Stimulated activated CD4-positive, alpha-beta T cell treated with anti-CD3 and anti-CD28 coated beads, Interleukin-4, amount 100 ng/mL, for 24 hours (primary cell): ENCODE results near the gene SPRING1.

ENCODE experiments used
- DNase-seq: peaks from one replicate; pipeline ENCODE4 v3.0.0-alpha.2; 2020

The SPRING1 gene

DNA sequence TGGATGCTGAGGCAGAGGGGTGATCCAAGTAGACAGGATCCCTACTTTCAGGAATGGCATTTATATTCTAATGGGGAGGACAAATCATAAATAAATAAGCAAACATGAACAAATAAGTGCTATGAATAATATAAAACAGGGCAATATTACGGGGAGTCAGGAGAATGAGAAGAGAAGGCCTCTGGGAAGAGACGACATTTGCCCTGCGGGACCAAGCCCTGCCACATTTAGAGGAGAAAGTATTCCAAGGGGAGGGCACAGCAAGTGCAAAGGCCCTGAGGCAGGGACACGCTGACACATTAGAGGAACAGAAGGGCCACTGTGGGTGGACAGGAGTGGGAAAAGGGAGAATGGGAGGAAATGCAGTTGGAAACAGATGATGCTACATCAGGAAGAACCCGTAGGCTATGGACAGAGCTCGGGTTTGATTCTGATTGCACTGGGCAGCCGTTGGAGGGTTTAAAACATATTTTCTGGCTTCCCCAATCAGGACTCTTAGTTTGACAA, 1.6 kb upstream of the SPRING1 start:
- no peak for DNase-seq

DNA sequence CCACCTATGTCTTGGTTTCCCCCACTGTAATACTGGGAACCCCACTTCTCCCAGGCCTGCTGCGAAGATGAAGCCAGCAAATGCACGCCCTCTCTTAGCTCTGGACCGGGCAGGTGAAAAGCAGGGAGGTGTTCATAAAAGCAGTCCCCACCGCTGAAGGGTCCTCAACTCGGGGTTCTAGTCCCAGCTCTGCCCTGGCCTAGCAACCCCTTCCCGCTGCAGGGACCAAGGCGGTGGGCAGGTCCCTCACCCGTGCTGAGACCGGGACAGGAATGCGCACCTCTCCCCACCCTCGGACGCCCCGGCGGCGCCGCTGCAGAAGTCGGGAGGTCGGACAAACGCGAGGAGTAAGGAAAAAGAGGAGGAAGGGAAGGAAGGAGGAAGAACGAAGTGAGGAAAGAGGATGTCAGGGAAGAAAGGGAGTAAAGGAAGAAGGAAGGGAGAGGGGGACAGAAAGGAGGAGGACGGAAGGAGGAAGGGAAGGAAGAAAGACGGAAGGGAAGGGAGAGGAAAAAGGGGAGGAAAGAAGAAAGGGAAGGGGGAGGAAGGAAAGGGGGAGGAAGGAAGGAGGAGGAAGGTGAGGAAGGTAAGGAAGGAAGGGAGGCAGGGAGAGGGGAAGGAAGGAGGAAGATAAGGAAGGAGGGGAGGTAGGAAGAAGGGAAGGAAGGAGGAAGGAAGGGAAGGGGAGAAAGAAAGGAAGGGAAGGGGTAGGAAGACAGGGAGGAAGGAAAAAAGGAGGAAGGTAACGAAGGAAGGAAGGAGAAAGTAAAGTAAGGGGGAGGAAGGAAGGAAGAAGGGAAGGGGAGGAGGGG, 701 bp downstream of the SPRING1 start:
- DNase-seq: no peak

DNA sequence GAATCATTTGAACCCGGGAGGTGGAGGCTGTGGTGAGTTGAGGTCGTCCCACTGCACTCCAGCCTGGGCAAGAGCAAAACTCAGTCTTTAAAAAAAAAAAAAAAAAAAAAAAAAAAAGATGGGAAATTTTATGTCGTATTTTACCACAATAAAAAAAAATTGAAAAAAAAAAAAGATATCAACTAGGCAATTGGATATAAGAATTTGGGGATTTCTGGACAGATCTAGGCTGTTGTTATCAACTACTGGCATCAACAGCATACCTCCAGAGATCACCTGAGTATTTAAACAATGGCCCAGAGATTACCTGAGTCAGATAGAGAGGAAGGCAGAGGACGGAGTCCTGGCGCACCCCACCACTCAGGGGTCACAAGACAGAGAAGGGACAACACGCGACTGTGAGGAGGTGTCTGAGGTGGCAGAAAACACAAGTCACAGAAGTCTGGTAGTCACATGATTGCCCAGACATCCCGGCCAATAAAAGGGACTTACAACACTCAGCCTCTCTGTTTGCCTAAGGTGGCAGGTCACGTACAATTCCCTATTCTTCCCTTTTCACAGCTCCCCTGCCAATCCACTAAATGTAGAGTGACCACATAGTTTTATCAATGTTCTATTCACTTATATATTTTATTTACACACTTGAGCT, 1.8 kb downstream of the SPRING1 start:
- no peak for DNase-seq

DNA sequence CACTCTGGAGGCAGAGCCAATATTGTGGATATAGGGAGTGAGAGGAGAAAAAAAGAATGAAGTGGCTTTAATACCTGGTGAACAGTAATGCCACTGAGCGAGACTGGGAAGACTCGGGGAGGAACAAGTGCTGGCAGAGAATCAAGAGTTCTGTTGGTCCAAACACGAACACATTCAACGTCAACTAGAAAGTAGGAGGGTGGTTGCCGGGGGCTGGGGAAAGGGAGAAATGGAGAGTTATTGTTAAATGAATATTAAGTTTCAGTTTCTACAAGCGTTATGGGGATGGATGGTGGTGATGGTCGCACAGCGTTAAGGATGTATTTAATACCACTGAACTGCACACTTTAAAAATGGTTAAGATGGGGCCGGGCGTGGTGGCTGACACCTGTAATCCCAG, 2.8 kb downstream of the SPRING1 start:
- no peak for DNase-seq

DNA sequence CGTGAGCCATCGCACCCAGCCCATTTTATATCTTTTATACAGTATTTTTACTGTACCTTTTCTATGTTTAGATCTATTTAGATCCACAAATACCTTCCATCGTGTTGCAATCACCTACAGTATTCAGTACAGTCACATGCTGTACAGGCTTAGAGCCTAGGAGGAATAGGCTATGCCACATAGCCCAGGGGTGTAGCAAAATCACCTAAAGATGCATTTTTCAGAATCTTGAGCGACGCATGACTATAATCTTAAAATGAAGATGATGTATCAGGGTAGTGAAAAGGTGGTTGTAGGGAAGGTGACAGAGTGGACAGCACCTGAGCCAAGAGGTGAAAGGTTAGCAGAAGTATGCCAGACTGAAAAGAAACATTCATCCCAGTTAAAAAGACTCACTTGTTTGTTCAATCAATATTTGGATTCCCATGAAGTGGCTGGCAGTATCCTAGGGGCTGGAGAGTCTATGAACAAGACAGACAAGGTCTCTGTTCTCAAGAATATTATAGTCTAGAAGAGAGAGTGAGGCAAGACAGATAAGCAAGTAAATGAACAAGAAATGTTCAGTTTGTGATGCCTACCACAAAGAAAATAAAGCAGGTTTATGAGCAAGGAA, 3.6 kb downstream of the SPRING1 start:
- DNase-seq: no peak

DNA sequence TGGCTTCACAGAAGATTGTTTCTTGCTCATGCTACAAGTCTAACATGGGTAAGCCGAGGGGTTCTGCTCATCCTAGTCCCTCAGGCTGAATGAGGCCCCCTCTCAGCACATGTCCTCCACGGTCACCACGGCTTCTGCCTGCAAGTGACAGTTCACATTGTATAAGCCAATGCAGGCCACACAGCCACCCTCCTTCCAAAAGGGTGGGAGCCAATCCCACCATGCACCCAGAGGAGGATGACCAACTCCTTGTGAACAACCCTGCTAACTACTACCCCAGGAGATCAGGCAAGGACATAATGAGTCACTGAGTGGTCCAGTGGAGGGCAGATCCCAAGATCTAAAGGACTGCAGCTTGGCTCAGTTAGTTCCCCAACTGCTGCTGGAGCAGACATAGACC, 6.1 kb downstream of the SPRING1 start:
- no peak for DNase-seq

DNA sequence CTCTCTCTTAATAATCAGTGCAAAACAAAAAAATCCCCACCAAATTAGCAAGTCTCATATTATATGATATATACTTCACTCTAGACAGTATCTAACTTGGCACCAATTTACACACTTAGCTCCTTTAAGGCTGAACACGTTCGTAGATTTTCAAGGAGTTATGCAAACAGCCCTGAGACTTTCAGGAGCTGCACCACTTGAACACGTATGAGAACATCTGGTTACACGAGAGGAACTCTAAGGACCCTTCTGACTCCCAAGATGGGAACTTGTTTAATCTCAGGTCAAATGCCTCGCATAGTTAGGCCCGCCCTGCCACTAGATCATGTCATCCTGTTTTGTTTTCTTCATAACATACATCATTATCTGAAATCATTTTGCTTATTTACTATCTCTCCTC, 10.0 kb downstream of the SPRING1 start:
- no peak for DNase-seq

DNA sequence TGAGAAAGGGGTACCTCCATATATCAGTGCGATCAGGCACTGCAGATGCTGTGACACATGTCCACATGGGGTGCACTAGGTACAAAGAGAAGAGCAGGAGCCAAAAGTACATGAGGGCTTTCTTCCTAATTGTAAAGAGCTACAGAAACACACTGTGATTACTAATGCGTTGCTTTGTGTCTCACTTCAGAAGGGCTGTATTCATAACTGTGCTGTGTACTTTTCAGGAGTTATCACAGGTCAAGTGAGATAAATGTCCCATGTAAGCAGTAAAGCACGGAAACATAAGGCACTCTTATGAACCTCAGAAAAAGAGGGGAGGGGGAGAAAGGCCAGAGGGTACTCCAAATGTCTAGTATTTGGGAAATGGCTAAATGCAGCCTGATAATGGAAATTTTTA, 10.6 kb downstream of the SPRING1 start:
- no peak for DNase-seq

DNA sequence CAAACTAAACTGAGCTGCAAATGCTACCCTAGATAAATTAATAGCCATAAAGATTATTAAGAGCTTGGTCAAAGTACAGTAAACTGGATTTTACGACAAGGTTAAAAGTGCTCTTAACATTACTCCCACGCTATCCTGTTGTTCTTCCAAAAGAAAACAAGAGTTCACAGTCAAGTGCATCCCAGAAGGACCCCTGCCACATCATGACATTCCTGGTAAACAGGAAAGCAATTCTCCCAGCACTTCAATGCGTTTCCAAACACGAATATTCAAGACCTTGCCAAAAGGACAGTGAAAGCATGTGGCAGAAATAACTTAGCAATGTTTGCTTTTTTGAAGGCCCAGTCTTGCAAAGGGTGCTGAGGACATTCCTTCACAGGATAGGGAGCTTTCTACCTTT, 11.2 kb downstream of the SPRING1 start:
- DNase-seq: no peak

DNA sequence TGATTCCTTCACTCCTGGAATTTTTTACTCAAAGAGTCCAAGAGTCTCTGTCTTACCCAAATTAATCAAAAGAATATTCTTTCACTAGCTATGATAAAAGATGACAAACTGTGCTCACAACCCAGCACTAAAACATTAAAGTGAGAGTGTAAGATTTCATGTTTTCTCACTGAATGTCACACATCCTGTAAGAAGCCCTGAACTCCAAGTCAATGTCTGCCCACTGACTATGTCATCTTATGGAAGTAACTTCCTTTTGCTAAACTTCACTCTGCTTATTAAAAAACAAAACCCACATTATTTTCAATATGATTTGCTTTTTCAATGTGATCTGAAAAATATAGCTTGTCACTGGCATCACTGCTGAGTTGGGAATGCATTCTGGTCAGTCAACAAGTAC, 15.6 kb downstream of the SPRING1 start:
- no peak for DNase-seq

DNA sequence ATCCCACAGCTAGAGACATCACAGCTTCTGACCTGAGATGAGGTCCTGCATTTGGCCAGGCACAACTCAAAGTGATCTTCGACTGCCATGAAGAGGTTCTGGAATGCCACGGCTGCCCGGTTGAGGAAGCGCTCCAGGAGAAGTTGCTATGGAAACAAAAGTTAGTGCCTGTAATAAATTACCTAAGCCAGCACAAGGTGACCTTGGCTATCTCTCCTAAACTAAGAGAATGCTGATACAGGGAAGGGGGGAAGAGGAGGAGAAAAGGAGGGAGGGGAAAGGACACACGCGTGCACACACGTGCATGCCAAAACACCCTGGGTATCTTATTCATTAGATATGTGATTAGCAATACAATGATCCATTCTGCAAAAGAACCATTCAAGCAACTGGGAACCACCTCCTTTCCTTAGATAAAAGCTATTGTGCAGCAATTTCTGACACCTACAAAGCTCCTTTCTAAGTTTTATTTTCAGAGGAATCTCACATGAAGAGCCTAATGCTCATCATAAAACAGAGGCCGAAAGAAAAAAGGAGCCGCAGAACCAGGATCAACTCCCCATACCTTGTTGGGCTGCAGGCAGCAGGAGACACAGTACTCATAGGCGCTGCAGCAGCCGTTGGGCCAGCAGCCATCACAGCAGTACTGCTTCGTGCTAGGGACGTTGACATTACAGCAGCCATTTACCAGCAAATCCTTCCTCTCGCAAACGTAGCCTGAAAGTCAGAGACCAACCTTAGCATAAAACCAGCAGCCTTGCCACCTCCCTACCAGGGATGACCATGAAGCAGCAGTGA, 17.9 kb downstream of the SPRING1 start:
- DNase-seq: no peak

DNA sequence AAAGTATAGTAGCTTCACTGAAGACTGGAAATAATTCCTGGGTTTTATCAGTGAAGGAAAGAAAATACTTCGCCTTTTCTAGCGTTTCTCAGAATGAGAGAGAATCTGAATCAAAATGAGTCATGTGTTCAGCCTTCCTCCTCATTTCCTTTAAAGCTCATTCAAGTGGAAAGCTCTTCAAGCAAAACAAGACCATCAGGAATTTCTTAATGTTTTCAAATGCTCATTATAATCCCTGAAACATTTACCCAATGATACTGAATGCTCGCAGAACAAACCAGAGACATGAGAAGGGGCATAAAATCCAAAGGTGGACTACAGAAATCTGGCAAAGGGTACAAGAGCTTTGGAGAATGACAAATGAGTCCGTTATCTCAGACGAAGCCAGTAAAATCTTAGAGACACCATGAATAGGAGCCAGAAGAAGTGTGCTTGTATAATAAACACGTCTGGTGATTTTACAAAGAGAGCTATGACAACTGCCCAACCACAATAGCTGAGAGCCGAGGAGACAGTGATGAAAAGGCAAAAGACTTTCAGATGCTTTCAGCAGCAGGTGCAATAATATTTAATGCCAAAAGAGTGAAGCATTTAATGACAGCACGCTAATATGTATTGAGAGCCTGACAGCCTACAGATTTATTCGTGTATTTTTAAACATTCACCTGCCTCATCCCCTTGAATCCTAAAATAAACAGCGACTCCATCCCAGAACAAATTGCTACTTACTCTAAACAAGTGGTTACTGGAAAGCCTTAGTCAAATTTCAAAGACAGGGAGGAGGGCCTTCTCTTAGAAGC, 19.0 kb downstream of the SPRING1 start:
- no peak for DNase-seq

DNA sequence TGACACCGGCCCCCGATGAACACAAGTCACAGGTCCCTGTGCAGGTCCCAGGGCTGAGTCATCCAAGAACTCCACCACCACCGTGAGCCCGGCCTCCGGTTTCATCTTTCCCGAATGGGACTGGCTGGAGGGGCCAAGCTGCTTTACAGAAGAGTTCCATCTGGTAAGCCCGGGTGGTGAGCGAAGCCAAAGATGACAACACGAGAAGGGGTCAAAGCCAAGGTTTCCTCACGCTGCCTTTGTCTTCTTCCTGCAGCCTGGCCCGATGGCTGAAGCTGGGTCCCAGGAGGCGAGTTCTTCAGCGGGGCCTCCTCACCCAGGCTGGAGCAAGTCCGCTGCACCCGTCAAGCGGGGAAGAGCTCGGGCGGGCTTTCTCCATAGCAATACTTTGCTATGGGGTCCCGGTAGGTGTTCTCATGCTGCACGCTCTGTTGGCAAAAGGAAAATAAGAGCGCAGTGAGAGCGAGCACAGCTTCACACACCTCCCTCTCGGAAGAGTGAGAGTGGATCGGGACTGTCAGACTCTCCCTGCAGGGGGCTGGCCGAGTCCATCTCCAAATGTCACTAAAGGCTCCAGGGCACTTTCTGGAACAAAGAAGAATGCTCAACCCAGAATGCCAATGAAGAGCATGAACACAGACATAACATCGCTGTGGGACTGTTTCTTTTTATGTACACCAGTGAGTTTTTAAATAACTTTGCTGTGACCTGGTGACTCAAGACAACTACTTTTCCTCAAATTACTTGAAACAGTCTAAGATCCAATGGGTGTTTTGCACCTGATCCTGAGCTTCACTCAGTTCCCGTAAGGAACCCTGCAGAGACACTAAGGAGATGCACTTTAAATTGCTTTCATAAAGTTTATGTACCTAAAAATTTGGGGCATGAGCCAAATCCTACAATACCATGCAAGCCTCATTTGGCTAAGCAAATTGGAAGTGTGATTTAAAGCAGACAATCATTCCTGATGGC, 20.1 kb downstream of the SPRING1 start:
- DNase-seq: no peak

DNA sequence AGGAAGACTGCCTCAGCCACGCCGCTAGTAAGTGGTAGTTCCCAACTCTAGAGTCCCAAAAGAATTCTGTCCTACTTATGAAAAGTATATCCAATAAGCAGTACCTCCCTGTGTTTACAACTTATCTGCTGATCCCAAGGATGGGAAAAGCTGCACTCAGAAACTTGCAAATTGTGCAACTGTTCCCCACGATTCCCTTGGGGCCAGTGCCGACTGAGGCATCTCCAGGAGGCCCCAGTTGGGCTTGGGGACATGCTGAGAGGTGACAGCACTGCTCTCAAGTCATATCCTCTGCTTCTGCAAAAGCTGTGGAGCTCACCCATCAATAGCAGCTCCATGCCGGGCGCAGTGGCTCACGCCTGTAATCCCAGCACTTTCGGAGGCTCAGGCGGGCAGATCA, 23.7 kb downstream of the SPRING1 start:
- no peak for DNase-seq

DNA sequence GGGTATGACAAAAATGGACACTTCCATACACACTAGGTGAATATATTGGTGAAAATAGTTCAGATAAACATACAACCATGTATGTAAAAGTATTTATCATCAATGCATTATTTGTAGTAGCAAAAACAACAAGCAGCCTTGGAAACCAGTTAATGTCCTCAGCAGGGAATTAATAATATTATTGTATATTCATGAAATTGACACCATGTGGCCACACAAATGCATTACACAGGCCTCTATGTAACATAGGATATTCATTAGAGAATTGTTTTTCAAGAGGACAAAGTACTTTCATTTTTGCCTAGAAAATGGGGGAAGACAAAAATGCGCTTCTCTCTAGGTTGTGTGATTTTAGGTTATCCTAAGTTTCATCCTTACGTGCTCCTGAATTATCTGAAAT, 24.3 kb downstream of the SPRING1 start:
- DNase-seq: no peak

DNA sequence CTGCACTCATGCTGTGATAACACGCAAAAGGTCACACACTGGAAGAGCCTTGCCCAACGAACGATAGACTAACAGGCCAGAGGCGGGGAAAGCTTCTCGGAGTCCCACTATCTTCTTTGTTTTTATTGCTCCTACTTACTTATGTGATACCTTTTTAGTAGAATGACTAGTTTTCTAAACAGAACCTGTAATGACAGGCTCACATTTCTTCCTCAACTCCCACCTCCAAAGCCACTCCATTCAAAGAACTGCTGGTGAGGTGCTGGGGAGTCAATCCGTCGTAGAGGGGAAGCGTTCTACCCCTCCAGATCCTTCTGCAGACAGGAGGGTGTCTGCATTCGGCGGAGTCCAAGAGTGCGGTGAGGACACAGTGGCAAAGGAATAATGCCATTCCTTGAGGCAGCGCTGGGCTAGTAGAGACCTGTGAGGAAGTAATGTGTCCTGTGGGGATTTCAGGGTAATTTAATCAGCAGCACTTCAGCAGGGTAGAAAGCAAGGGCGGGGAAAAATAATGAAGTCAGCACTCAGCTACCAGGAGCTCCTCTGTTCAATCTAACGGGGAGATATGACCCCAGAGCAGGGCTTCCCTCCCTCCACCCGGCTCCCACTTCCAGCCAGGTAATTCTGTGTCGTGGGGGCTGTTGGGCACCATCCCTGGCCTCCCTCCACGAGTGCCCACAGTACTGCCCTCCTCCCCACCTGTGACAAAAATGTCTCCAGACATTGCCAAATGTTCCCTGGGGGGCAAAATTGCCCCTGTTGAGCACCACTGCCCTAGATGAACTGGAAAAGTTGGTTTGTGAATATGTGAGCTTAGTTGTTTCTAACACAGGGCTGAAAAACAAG, 25.2 kb downstream of the SPRING1 start:
- DNase-seq: no peak

DNA sequence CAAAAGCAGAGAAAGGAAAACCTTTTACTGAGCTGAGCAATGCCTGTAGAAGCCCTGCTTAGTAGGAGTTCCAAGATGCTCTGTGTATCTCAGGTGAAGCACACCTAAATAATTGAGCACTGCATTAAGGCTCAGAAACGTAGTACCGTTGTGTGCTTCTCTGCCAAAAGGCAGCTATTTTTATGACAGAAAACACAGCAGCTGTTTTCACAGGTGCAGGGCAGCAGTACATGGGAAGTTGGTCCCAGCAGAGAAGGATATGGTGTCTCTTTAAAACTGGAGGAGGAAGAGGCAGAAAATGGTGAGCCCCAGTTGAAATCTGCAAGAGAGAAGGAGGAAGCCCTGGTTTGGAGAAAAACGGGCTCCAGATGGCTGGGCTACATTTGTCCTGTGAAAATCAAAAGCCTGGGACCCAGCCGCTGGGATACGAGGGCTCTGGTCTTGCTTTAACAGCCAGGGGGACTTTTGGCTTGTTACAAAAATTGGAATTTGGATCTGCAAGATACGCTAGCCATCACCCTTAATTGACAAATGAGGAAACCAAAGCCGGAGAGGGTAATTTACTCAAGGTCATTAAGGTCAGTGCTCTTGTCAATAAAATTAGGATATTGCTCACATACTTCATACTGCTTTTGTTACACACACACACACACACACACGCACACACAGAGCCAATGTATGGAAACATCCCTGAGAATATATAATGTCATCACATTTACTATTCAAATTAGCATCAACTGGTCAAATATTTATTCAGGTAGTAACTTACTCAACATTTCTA, 27.3 kb downstream of the SPRING1 start:
- no peak for DNase-seq

DNA sequence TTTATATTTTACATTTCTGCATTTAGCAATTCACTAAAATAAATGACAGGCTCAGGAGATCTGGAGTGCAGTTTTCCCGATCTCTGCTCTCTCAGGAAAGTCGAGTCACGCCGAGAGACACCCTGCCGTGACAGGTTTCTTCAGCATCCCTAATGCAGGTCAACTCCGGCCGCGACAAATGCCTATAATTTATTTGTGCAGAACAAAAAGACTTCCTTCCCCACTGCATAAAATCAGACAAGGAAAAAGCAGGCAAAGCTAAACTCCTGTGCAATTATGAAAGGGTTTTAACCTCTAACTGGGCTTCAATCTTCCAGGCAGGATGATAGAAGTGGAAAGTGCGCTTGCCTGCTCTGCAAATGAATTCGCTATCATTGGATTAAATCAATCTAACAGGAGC, 28.1 kb downstream of the SPRING1 start:
- no peak for DNase-seq
